GM03348 (cell line): ENCODE results near the gene SOBP.
"Not testable (repeated sequence)": the region's sequence is repeated elsewhere in the genome, so short reads cannot be mapped to it uniquely, and the experiment has no call there.

Experiments used
- DNase-seq: peaks from one replicate; pipeline ENCODE4 v3.0.0; 2012; ENCODE audit warnings: low spot score

SOBP gene

DNA sequence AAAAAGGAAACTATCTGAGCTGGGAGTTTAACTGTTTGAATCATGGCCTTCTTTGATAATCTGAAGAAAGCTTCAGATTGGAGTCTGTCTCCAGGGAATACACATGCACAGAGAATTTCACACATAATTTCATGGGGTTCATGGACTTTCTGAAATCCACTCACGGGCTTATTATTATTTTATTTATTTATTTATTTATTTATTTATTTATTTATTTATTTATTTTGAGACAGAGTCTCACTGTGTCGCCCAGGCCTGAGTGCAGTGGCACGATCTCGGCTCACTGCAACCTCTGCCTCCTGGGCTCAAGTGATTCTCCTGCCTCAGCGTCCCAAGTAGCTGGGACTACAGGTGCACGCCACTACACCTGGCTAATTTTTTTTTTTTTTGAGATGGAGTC lies 63.2 kb downstream of the SOBP start:
- DNase-seq, result not testable (repeated sequence)

DNA sequence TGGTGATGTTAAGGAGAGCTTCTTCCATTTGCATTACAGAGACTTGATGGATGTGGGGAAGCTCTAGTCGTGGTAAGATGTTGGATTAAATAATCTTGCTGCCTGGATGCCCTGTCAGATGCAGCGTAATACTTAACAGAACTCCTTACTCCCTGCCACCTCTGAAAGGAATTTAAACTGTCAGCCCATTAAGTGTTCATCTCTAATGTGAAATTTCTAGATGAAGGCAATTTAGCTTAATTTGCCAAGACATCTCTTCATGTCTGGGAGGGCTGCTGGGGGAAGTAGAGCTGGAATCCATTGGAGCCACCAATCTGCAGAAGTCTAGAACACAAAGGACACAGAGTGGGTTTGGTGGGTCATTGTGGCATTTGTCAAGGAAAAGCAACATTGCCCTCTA lies 64.4 kb downstream of the SOBP start:
- DNase-seq, result no peak

DNA sequence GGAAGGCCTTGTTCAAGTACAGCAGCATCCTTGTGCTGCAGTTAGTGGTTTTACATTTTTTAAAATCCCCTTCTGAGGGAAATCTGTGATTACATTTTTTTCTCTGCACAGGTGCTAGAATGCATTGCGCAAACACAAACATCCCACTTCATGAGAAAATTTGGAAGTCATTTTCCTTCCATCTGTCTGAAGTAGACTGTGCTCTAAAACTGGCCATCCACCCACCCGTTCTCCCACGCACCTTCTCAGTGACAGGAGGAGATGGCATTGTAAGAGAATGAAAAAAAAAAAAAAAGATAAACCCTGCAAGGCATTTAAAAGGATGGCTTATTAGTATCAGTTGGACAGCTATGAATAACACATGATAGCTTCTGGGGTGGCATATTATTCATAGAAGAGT lies 65.0 kb downstream of the SOBP start:
- no peak for DNase-seq

DNA sequence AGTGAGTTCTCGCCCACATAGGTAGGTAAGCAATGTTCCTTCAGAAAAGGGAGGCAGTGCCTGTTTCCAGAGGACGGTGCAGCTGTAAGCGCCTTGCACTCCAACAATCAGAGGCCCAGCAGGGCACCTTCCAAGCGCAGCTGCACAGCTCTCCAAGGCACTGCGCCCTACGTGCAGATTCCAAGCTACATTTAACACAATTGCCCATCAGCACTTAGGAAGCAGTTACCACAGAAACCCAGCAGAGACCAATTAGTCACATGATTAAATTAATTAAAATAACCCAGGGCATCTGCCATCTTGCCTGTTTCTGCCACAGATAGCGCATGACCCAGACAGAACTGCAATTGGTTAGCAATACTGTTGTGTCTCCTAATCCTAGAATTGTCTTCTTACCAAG lies 65.5 kb downstream of the SOBP start:
- DNase-seq, result no peak

DNA sequence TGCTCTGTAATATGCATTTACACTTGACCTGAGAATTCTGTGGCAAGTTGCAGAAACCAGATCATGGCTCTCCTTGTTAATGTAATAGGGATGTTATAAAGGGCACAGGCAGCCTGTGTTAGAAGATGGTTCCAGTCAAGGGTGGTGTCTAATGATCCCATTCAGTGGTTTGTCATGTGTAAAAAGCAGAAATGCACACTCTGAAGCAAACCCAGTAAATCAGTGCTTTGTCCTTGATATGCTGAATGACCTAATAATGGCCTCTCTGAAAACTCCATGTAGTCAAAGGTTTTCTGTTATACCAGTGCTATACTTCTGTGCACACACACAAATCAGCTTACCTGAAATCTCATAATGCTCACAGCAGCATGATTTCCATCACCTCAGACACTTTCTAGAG lies 66.2 kb downstream of the SOBP start:
- DNase-seq, result no peak

DNA sequence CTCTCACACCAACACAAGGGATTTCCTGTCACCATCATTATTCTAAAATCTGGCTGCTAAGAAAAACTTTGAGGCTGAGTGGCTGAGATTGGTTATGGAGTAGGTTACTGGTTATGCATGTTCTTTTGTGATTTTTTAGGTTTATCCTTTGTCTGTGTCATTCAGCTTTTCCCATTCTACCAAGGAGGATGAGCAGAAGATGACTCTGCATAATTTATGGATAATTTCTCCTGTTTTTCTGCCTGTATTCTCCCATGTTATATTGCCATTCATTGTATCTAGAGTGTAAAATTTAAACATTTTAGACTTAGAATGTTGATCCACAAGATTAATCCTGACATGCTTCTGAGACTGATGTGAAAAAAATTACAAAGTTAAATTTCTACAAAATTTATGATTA lies 67.8 kb downstream of the SOBP start:
- DNase-seq, result no peak

DNA sequence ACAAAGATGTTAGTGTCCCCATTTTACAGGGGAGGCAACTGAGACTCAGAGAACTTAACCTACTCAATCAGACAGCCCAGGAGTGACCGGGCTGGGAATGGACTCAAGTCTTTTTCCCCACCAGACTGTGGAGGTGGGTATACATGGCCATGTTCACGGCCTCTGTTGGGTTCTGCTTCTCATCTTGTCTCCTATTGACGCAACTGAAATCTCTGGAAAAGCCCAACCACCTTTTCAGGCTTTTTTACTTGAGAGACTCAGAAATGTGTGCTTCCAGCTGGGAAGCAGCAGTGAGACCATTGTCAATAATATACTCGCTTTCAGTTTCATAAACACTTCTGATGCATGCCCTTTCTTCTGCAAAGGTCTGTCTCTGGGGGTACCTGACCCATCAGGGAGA lies 70.7 kb downstream of the SOBP start:
- peak; percentile 24 for DNase-seq

DNA sequence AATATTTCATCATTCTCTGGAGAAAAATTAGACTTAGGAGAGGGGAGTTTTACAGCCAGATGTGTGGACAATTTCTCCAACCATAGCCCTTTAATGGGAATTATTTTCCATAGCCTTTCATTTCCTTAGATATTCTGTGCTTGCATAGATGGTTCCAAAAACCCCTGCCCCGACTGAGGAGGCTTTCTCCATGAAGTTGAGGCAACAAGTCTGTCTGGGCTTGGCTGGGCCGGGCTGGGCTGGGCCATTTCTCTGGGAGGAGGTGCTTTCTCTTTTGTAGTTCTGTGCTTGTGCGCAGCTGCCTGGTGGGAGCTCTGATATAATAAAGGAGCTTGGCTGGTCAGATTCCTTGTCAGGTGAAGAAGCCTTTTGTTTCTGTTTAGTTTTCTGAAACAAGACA lies 71.4 kb downstream of the SOBP start:
- DNase-seq, result peak; percentile 17

DNA sequence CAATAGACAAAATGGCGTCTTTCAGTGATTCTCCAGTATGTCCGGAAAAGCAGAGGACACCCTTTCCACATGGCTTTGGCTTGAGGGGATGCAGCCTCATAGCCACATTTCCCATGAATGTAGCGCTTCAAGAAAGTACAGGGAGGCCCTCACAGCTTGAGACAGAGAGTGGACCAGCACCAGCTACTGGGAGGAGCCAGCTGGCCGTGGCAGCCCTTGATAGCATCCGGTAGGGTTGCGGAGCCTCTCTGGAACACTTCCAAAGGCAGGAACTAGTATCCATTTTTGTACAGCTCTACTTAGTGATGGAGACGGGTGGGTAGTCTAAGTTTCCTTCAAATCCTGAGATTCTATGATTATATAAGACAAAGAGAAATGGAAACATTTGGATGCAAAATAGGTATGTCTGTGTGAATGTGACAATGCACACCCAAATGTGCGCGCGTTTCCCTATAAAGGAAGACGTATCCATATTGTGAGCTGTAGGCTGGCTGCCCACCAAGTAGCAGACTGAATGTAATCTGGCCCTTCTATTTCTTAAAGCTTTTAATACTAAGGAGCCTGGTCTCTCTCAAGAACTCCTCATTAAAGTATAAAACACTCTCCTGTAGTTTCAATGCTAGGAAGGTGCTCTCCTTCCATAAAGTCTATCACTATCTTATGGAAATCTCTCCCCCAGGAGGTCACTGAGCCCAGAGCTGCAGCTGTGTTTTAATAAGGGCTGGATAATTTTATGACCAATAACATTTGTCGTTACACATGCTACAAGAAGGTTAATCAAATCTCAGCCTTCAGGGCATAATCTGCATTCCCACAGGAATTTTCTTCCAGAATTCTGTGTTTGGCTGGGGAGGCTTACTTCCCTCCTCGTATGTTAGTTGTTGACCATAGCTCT lies 74.0 kb downstream of the SOBP start:
- no peak for DNase-seq

DNA sequence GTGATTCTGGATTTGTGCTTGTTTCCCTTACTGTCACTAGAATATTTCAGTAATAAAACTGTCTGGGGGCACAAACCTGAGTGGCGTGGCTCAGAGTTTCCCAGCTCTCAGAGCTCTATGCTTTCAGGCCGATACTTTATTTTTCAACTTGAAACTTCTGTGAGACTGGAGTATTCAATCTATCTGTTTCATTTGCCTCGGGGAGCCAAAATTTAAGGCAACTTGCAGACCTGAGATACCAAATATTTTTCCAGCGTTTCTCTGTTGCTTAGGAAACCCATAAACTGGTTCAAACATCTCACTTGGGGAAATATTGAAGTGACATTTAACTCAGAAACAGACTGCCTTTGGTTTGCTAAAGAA lies 74.7 kb downstream of the SOBP start:
- DNase-seq, result no peak

DNA sequence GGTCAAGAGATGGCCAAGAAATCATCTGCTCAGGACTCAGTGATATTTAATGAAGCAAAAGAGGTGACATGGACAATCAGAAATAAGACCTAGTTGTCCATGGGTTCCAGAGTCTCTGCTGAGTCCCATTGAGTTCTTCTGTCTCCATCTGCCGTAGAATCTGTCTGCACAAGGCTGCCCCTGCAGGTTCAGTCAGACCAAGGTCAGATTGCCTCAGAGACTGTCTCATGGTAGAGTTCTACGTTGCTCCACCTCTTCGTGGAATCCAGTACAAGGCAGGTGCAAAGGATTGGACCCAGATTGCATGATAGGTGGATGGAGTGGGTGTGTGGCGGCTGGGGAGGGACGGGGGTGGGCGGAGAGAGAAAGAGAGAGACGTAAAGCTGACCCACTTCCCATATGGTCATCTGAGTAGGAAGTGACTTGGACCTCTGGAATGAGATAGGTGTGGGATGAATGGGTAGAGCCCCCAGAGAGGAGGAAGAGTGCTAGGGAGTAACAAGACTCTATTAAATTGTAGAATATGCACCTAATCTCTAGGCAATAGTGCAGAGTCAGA lies 75.3 kb downstream of the SOBP start:
- no peak for DNase-seq

DNA sequence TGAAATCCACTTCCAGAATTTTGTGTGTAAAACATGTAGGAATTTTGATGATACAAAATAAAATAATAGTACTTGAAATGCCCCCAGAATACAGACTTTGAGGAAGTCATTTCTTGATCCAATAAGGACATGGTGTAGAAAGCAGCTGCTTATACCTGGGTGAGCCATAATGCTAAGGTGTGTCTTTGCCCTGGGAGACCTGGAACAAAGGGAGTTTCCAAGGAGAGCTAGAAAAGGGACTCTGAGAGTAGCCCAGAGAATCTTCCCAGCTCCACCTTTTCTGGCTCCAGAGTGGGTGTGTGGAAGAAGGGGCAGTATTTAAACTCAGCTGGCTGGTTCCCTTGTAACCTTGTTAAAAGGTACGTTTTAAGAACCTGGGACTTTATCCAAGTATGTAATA lies 77.7 kb downstream of the SOBP start:
- no peak for DNase-seq

DNA sequence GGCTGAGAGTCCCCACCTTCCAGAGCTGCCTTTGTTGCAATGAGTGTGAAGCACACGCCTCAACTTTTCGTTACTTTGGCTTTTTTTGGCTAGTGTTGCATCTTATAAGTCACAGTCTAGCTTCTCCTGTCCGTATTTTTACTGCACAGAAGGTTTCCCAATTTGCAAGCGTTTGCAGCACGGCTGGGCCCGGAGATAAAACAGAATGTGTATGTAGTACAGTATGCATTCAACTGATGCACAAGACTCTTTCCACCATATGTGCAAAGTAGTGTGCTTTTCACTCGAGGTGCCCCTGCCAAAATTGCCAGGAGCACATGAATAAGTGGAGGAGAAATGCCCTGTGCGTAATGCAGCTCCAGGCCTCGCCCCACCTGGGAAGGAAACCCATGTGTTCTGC lies 79.6 kb downstream of the SOBP start:
- no peak for DNase-seq

DNA sequence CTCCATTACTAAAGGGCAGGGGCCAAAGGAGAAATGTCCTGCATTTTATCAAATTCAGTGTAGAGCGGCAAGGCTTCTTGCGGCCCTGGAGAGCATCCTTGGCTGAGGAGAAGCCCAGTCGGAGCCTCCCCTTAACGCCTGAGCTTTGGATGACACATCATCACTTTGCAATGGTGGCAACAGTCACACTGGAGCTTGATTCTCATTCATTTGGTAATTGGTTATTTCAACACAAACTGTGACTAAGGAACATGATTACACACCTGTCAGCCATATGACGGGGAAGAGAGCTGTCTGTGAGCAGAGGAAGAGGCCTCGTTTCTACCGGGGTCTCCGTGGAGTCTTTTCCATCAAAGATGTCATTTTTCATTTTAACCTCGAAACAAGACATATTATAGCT lies 81.4 kb downstream of the SOBP start:
- no peak for DNase-seq

DNA sequence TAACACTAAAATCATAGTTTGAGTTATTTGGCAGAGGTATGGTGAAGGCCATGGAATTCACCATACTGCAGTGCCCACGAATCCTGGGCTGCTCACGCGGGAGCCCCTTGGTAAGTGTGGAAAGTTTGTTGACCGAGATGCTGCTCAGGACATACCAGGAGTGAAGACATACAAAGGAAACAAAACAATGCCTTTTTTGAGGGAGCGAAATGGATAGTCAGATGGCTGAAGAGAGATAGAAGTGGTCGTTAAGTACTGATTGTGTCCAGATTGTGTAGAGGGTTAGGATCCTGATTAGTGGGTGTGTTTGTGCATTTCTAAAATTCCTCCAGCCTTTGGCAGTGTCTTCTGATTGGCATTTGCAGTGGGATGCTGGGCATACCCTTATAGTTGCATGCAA lies 83.0 kb downstream of the SOBP start:
- DNase-seq, result no peak

DNA sequence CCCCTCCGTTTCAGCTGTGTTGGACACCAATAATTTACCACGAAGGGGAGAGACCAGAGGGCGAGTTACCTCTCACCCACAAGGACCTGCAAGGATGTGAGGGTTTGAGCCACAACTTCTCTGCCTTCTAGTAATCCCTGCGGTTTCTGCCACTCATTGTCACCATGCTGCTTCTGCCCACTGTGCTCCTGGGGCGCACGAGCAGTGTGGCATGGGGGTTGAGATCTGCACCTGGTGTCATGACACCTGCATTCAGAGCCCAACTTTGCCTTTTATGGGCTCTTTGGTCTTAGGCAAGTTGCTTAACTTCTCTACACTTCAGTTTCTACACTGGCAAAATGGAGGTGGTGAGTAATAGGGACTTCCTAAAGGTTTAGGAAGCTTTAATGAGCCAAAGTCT lies 84.9 kb downstream of the SOBP start:
- no peak for DNase-seq

DNA sequence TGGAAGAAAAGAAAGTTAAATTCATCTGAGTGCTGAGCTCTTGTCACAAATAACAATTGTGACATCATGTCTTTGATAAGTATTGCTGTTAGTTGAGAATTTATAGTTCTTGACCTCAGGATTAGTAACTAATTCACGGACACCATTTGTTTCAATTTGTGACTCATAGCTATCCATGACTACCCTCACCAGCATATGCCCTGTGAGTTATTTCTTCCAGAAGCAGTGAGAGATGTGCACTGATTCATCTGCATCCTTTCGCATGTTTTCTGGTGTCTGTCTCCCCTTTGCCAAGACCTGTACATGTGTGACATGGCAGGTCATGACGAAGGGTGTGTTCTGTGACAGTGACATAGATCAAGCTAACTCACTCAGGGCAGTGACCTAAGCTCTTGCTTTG lies 86.9 kb downstream of the SOBP start:
- DNase-seq, result peak; percentile 48

DNA sequence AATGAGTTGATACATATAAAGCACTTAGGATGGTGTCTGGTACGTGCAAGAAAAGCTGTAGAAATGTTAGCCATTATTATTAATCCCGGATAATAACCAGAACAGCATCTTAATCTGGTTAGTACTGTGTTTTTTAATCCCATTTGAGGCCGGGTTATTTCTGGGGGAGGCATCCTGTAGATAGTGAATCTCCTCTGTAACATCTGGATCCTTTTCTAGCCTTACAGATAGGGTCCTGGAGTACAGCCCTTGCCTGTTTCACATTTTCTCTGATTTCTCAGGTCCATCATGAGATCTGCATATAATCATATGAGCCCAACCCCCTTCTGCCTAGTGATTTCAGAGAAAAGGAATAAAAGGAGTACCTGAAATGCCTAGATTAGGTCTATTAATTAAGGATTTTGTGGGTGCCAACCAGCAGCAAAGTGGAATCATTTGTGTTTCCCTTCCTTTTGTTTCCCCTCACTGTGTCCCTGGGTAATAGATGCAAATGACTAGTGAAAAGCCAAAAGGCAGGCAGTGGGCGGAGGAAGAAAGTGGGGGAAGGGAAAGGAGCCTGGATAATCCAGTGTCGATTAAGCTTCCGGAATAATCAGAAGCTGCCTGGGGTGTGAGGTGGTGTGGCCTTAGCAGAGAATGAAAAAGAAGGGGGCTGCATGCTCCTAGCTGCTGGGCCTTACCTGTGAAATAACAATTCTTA lies 88.9 kb downstream of the SOBP start:
- DNase-seq, result no peak

DNA sequence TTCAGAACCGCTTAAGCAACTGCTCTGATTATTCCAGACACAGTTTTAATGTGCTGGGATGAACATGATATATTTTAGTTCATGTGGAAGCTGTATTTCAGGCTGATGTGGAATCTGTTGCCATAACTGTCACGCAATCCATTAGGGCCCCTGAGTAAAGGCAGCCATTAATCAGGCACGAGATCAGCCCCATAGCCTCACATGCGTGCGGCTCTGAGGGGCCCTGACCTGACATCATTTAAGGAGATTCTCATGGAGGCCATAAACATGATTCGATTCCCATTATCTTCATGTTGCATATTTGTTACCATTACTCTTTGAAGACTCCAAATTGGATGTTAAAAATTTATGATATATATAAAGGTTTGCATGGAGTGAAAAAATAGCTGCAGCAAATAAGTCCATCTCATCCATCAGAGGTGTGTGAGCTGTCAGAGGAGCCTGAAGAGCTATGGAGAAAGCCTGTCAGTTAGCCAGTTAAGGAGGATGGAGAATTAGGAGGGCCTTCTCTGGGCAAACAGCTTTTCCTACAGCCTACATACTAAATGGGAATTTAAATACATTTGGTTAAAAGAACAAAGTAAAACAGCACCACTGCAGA lies 89.6 kb downstream of the SOBP start:
- no peak for DNase-seq

DNA sequence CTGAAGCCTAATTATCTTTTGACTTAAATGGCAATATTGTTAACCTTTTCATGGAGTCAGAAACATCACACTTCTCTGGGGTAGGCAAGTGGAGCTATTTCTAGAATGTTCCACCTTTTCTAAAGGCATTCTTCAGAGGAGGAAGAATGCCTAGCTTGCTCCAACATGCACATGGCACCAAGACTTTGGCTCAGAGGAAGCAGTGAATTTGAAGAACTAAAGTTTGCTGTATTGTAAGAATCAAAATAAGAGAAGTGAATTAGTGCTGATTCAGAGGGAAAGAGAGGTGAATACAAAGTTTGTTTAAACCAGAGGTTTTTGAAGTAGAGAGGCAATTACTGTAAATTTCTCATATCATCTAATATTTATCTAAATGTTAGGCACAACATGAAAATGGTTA lies 92.2 kb downstream of the SOBP start:
- DNase-seq, result no peak

DNA sequence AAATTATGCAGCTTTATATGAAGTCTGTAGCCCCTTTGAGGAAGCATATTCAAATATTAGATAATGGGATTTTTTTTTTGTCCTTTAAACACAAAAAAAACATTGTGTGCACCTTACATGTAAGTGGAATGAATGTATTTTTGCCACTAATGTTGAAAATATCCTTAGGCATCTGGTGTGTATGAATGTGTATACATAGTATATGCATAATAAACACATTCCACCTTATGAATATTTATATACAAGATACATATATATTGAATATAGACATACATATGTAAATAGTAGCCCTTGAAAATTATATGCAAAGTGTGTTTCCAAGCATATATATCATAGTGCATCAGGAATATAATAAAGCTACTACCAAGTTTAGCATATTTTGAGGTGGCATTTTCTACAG lies 94.8 kb downstream of the SOBP start:
- DNase-seq, result no peak

DNA sequence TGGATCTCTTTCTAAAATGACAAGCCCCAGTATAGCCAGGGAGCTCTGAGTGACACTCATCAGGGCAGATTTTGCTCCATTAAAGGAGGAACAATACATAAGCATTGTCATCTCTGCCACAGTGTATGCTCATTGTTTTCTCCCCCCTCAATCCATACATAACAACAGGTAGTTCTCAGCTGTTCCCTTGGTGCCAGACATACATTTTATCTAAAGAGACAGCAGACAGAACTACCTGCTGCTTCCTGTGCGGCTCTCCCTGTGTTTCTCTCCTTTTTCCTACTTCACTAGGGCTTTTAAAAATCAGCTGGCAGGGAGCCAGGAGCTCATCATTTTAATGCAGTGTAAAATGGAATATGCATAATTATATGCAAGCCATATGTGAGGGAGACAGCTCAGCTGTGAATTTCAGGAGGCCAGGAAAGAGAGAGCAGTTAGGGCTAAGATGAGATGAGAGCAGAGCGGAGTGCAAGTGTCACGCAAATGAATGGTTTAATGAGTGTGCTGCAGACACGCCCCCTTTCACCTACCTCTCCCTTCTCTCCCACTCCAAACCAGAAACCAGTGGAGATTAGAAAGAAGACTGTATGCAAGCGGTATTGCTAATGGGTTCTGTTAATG lies 96.0 kb downstream of the SOBP start:
- DNase-seq, result no peak

DNA sequence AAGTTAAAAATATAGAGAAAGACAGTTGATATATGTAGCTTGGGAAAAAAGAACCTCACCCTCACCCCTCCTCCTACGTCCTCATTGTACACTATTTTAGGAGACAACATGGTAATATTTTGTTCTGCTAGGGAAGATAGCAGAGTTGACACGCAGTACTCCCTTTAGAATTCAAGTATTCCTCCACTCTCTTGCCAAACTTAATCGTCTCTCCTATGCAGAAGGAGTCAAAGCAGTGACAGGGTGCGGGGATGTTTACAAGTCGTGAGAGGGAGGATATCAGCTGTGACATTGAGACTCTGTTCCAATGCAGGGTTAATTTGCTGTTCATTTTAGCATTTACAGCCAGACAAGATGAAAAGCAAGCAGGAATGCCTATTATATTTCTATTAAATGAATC lies 97.5 kb downstream of the SOBP start:
- DNase-seq, result no peak
